ENCODE results near the gene PARD3.

DNA sequence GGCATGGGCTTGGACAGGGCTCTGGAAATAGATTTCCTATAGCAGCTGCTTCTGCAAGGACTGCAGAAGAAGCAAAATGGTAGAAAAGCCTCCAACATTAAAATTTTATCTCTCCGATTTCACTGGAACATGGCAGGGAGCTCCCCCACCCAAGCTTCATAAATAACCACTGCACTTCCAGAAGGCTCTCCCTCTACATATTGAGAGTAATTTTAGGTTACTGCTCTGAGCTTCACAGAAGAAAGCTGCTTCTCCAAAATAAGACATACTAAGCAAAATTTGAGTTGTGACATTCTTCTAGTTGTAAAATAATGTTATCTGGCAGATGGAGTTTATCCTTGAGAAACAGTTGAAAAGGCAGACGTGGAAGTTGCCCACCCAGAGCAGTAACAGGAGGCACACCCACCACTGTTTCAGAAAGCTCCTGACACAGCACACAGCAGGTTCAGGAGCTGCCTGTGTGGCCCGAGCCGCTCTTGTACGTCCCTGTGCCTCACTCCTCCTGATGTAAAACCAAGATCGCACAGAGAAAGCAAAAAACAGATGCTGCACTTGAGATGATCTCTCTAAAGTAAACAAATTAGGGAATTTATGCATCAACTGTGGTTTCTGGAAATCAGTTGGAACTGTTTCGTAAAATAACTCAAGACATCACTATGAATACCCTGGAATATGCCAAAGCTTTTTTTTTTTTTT, 621.0 kb downstream of the PARD3 start:
- TF ChIP-seq, protein P1, sequence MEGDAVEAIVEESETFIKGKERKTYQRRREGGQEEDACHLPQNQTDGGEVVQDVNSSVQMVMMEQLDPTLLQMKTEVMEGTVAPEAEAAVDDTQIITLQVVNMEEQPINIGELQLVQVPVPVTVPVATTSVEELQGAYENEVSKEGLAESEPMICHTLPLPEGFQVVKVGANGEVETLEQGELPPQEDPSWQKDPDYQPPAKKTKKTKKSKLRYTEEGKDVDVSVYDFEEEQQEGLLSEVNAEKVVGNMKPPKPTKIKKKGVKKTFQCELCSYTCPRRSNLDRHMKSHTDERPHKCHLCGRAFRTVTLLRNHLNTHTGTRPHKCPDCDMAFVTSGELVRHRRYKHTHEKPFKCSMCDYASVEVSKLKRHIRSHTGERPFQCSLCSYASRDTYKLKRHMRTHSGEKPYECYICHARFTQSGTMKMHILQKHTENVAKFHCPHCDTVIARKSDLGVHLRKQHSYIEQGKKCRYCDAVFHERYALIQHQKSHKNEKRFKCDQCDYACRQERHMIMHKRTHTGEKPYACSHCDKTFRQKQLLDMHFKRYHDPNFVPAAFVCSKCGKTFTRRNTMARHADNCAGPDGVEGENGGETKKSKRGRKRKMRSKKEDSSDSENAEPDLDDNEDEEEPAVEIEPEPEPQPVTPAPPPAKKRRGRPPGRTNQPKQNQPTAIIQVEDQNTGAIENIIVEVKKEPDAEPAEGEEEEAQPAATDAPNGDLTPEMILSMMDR (conservative IDR thresholded peaks at IDR 0.05 in 1 of 2, IDR thresholded peaks at IDR 0.05 in 1 of 2; ENCODE audit: low read depth in 1 of 2, low read length in 2 of 2), result no peak
- TF ChIP-seq EZH2 (IDR thresholded peaks at IDR 0.05; ENCODE audit: low read length, missing control alignments), result no peak

Data from fibroblast of lung (primary cell).